HL-60/S4 treated with phorbol 12-myristate 13-acetate at 8.2 ng/mL for 4 days and 3 days (cell line): ENCODE data around the gene CLCNKA.
"Not testable (repeated sequence)": the region's sequence is repeated elsewhere in the genome, so short reads cannot be mapped to it uniquely, and the experiment has no call there.

Experiments used
- in situ Hi-C: fragments of 300-500 bp; cut with MboI; formaldehyde crosslinking; loops from 2 replicates; pipeline ENCODE4 v1.15.0; 2022; ENCODE audit warnings: low sequenced_read_pairs

Gene CLCNKA

GRCh38 chr1:16039871-16040270, 18.0 kb downstream of the CLCNKA start:
- in situ Hi-C loops = not testable (repeated sequence)

GRCh38 chr1:16041200-16041599, 19.4 kb downstream of the CLCNKA start:
- in situ Hi-C loops = no loop called here

GRCh38 chr1:16042096-16042495, 20.3 kb downstream of the CLCNKA start:
- in situ Hi-C loops = no loop called here

GRCh38 chr1:16042654-16043053, 20.8 kb downstream of the CLCNKA start:
- in situ Hi-C loops = not testable (repeated sequence)

- in situ Hi-C loops = no loop called here
These were observed 21.7 kb downstream of the CLCNKA start, which contains the start of gene CLCNKB for GRCh38 chr1:16043521-16043920. Gene CLCNKB, plus strand, starts transcription at chr1:16043782. Its CDS starts 711 bp downstream, at chr1:16044493.

GRCh38 chr1:16043950-16044349, 22.1 kb downstream of the CLCNKA start:
- in situ Hi-C loops = no loop called here

GRCh38 chr1:16046842-16047241, 25.0 kb downstream of the CLCNKA start:
- in situ Hi-C loops = no loop called here

GRCh38 chr1:16047791-16048475, 26.1 kb downstream of the CLCNKA start:
- in situ Hi-C loops = no loop called here

- in situ Hi-C loops = no loop called here
These were observed 26.8 kb downstream of the CLCNKA start for GRCh38 chr1:16048573-16049189.

GRCh38 chr1:16050328-16050727, 28.5 kb downstream of the CLCNKA start:
- in situ Hi-C loops = no loop called here

GRCh38 chr1:16051039-16051438, 29.2 kb downstream of the CLCNKA start:
- in situ Hi-C loops = no loop called here

GRCh38 chr1:16051949-16052348, 30.1 kb downstream of the CLCNKA start:
- in situ Hi-C loops = not testable (repeated sequence)

- in situ Hi-C loops = no loop called here
These were observed 32.1 kb downstream of the CLCNKA start for GRCh38 chr1:16053781-16054502.

- in situ Hi-C loops = no loop called here
These were observed 33.0 kb downstream of the CLCNKA start for GRCh38 chr1:16054598-16055540.

GRCh38 chr1:16055613-16056520, 34.0 kb downstream of the CLCNKA start:
- in situ Hi-C loops = no loop called here

GRCh38 chr1:16056521-16056912, 34.7 kb downstream of the CLCNKA start:
- in situ Hi-C loops = not testable (repeated sequence)

- in situ Hi-C loops = not testable (repeated sequence)
These were observed 35.6 kb downstream of the CLCNKA start for GRCh38 chr1:16057314-16057915.

GRCh38 chr1:16058394-16059120, 36.7 kb downstream of the CLCNKA start:
- in situ Hi-C loops = not testable (repeated sequence)

GRCh38 chr1:16061266-16061665, 39.4 kb downstream of the CLCNKA start:
- in situ Hi-C loops = no loop called here
